Activated CD8-positive, alpha-beta memory T cell treated with anti-CD3 and anti-CD28 coated beads, Interleukin-2, amount 10 ng/mL, durations not matched to agents 7 days and 5 days (primary cell): ENCODE data around the gene SCNN1G. TPM values are rescaled to one million over a fixed set of nuclear protein-coding genes. Genes with fewer than 3 reads are reported as not detected.
"Not testable (repeated sequence)": the region's sequence is repeated elsewhere in the genome, so short reads cannot be mapped to it uniquely, and the experiment has no call there.

Experiments used
- ATAC-seq: fragments of 150-1000 bp; cut with Tn5 transposase; one replicate; pipeline ENCODE4 v1.10.0; 2021; ENCODE audit warnings: moderate library complexity
- CTCF ChIA-PET: fragments of 350-600 bp; sonication (Branson Sonifier 250); formaldehyde crosslinking; loops from one replicate; lab custom pipeline; 2021; ENCODE audit warnings: antibody characterized with exemption; lab: Charles Lee
- DNase-seq: peaks from one replicate; pipeline ENCODE4 v3.0.0-alpha.2; 2020
- H3K27ac Mint-ChIP-seq: one replicate; pipeline ENCODE4 v1.8.0; 2021; ENCODE audit warnings: mild to moderate bottlenecking, mixed read lengths
- H3K27me3 Mint-ChIP-seq: one replicate; pipeline ENCODE4 v1.8.0; 2021; ENCODE audit warnings: mixed read lengths
- H3K36me3 Mint-ChIP-seq: one replicate; pipeline ENCODE4 v1.8.0; 2021; ENCODE audit warnings: mild to moderate bottlenecking, mixed read lengths
- H3K4me1 Mint-ChIP-seq: one replicate; pipeline ENCODE4 v1.8.0; 2021; ENCODE audit warnings: mixed read lengths
- H3K4me3 Mint-ChIP-seq: one replicate; pipeline ENCODE4 v1.8.0; 2021; ENCODE audit warnings: mild to moderate bottlenecking, moderate library complexity, mixed read lengths
- H3K9me3 Mint-ChIP-seq: one replicate; pipeline ENCODE4 v1.8.0; 2022; ENCODE audit warnings: low read depth, mixed read lengths
- total RNA-seq, 2 experiments: library from RNA; stranded (reverse); gene quantifications; one replicate each; pipeline ENCODE4 v1.2.3, GENCODE V29; 2021

The SCNN1G gene
- total RNA-seq, 2 experiments from 2014 or later: not detected

DNA sequence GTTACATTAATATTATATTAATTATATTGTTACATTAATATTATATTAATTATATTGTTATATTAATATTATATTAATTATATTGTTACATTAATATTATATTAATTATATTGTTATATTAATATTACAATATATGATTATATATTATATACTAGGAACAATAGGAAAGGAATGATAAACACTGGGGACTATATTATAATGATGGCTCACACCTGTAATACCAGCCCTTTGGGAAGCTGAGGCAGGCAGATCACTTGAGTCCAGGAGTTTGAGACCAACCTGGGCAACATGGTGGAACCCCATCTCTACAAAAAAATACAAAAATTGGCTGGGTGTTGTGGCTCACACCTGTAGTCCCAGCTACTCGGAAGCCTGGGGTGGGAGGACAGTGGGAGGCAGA lies 71.1 kb downstream of the SCNN1G start:
- H3K27ac Mint-ChIP-seq, H3K9me3 Mint-ChIP-seq, H3K4me1 Mint-ChIP-seq, CTCF ChIA-PET, H3K36me3 Mint-ChIP-seq, DNase-seq, ATAC-seq, H3K4me3 Mint-ChIP-seq, H3K27me3 Mint-ChIP-seq: not testable (repeated sequence)

GRCh38 chr16:23254338-23254737 lies 71.8 kb downstream of the SCNN1G start:
- H3K4me1 Mint-ChIP-seq: no peaks in the 10 kb centered on the region

DNA sequence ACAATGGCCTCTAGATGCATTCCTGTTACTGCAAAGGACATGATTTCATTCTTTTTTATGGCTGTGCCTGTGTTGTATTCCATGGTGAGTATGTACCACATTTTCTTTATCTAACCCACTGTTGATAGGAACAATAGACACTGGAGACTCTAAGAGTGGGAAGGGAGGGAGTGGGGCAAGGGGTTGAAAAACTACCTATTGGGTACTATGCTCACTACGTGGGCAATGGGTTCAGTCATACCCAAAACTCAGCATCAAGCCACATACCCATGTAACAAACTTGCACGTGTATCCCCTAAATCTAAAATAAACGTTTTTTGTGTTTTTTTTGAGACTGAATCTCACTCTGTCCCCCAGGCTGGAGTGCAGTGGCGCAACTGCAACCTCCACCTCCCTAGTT lies 72.5 kb downstream of the SCNN1G start:
- CTCF ChIA-PET: no interaction called here
- no peaks in the 10 kb centered on the region for H3K9me3 Mint-ChIP-seq
- H3K27me3 Mint-ChIP-seq: peaks cover 4% of the 10 kb centered on the region
- ATAC-seq: no peak
- no peaks in the 10 kb centered on the region for H3K4me1 Mint-ChIP-seq
- no peak overlapping the region for H3K27ac Mint-ChIP-seq
- no peak overlapping the region for H3K4me3 Mint-ChIP-seq
- DNase-seq: no peak
- H3K36me3 Mint-ChIP-seq: no peaks in the 10 kb centered on the region

More at GRCh38 chr16:23254338-23254737, 71.8 kb downstream of the SCNN1G start:
- ATAC-seq (no peak), DNase-seq (peak; percentile 41)
- CTCF ChIA-PET: no interaction called here
- Mint-ChIP-seq H3K4me3 (no peak overlapping the region), H3K36me3 (no peaks in the 10 kb centered on the region), H3K27ac (no peak overlapping the region), H3K9me3 (no peaks in the 10 kb centered on the region), H3K27me3 (peaks cover 6% of the 10 kb centered on the region)

DNA sequence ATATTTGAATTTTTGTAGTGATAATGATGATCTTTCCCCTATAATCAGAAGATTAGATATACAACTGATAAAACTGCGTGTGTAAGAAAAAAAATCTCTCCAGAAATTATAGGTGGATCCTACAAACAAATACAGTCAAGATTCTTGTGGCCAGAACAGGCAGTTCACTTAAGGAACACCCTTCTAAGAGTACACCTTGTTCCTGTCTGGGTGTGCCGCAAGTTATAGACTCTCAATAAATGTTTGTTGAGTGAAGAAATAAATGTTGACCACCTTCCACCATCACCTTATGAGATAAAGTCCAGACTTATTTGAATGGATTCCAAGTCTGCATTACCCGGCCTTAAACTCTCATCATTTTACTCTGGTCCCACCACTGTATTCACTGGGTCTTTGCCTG lies 73.9 kb downstream of the SCNN1G start:
- H3K9me3 Mint-ChIP-seq: no peaks in the 10 kb centered on the region
- peaks cover 4% of the 10 kb centered on the region for H3K27me3 Mint-ChIP-seq
- no peak overlapping the region for H3K27ac Mint-ChIP-seq
- no peak for ATAC-seq
- no peaks in the 10 kb centered on the region for H3K4me1 Mint-ChIP-seq
- no peak overlapping the region for H3K4me3 Mint-ChIP-seq
- no peak for DNase-seq
- no peaks in the 10 kb centered on the region for H3K36me3 Mint-ChIP-seq
- CTCF ChIA-PET: no interaction called here

GRCh38 chr16:23257682-23258081 lies 75.1 kb downstream of the SCNN1G start:
- Mint-ChIP-seq H3K27ac (no peak overlapping the region), H3K9me3 (no peaks in the 10 kb centered on the region), H3K4me3 (no peak overlapping the region), H3K36me3 (no peaks in the 10 kb centered on the region), H3K27me3 (peaks cover 4% of the 10 kb centered on the region), H3K4me1 (no peaks in the 10 kb centered on the region)
- CTCF ChIA-PET: no interaction called here
- DNase-seq: no peak
- no peak for ATAC-seq

GRCh38 chr16:23258919-23259237 lies 76.3 kb downstream of the SCNN1G start:
- no peak for ATAC-seq
- no peaks in the 10 kb centered on the region for H3K9me3 Mint-ChIP-seq
- H3K4me1 Mint-ChIP-seq: no peaks in the 10 kb centered on the region
- DNase-seq: no peak
- H3K4me3 Mint-ChIP-seq: no peak overlapping the region
- peaks cover 4% of the 10 kb centered on the region for H3K27me3 Mint-ChIP-seq
- no peak overlapping the region for H3K27ac Mint-ChIP-seq
- CTCF ChIA-PET: no interaction called here
- no peaks in the 10 kb centered on the region for H3K36me3 Mint-ChIP-seq

Other genes starting within 250 kb of the SCNN1G start
- gene USP31, start 33.3 kb upstream of the SCNN1G start, total RNA-seq: 1 to 10 TPM; 7.0 to 7.1 TPM
- not detected for gene SCNN1B, start 119.6 kb downstream of the SCNN1G start, total RNA-seq